Sigmoid colon (tissue), 4 donors: Measurements from ENCODE around the gene SLC46A1.

ENCODE experiments used
- EP300 ChIP-seq, 4 donors: sonication (generic); formaldehyde crosslinking; IDR thresholded peaks; one replicate each; pipeline ENCODE4 v1.6.1; 2017; ENCODE audit warnings: antibody characterized with exemption in 4 of 4
- POLR2A ChIP-seq, 2 donors: fragments of 450-650 bp; IDR thresholded peaks; one replicate each; pipeline ENCODE4 v1.6.1; 2016; ENCODE audit warnings: antibody characterized with exemption in 2 of 2, mild to moderate bottlenecking in 2 of 2, moderate library complexity in 2 of 2
- TF ChIP-seq, protein P1 (sequence below), 4 experiments: fragments of 450-650 bp in 3 of 4; fragments of 200-600 bp in 1 of 4; IDR thresholded peaks; one replicate each; pipeline ENCODE4 v1.5.1; 2016 to 2019; ENCODE audit warnings: antibody characterized with exemption in 4 of 4, mild to moderate bottlenecking in 3 of 4, moderate library complexity in 2 of 4

DNA sequence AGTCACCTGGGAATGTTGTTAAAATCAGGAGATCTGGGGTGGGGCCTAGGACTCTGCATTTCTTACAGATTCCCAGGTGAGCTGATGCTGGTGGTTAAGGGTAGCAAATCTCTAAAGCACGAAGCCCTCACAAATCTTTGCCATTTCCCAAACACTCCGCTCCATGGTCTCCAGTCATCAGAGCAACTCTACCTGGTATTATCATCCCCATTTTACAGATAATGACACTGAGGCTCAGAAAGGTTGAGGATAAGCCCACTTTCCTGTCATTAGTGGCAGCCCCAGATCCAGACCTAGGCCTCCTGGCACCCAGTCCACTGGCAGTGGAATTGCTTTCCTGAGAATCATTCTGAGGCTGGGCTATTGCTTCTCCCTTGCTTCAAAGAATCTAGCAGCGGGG is 8.7 kb downstream of the SLC46A1 start:
- no peak for TF ChIP-seq EP300 (IDR thresholded peaks at IDR 0.05)
- no peak for TF ChIP-seq POLR2A (IDR thresholded peaks at IDR 0.05)
- TF ChIP-seq, protein P1, sequence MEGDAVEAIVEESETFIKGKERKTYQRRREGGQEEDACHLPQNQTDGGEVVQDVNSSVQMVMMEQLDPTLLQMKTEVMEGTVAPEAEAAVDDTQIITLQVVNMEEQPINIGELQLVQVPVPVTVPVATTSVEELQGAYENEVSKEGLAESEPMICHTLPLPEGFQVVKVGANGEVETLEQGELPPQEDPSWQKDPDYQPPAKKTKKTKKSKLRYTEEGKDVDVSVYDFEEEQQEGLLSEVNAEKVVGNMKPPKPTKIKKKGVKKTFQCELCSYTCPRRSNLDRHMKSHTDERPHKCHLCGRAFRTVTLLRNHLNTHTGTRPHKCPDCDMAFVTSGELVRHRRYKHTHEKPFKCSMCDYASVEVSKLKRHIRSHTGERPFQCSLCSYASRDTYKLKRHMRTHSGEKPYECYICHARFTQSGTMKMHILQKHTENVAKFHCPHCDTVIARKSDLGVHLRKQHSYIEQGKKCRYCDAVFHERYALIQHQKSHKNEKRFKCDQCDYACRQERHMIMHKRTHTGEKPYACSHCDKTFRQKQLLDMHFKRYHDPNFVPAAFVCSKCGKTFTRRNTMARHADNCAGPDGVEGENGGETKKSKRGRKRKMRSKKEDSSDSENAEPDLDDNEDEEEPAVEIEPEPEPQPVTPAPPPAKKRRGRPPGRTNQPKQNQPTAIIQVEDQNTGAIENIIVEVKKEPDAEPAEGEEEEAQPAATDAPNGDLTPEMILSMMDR (IDR thresholded peaks at IDR 0.05): no peak
